ENCODE data around the gene ITIH4. TPM values are rescaled to one million over a fixed set of nuclear protein-coding genes. Genes with fewer than 3 reads are reported as not detected.
A peak's percentile ranks its signal among the peaks of the same experiment; 100 is the strongest.
"Not testable (repeated sequence)": the region's sequence is repeated elsewhere in the genome, so short reads cannot be mapped to it uniquely, and the experiment has no call there.

ITIH4 gene
- total RNA-seq, 1 experiment from 2014 or later = 2.4 TPM

DNA sequence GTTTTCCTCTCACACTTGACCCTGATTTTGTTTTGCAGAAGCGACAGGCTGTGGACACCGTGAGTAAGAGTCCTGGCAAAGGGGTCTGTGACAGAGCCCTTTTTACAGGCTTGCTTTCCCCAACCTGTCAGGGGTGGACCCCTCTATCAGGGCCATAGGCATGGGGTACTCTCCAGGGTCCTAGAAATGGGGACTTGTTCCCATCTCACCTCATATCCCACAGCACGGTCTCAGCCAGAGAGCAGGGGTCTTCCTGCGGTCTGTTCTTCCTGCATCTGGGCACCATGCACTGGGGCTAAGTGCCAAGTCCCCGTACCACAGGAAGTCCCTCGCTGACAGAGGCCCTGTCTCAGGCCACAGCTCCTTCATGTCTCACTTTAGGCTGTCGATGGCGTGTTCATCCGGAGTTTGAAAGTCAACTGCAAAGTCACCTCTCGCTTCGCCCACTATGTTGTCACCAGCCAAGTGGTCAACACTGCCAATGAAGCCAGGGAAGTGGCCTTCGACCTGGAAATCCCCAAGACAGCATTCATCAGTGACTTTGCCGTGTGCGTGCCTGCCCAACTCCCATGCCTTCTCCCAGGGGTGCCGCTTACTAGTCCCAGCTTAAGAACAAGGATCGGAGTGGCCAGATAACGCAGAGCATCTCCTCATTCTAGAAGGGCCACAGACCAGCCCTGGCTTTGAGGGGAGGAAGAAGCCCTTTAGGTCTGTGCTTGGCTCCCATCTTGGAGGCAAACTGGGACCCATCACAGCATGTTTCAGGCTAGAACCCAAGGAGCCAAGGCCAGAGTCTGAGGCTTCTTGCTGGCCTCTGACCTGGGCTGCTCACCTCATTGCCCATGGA lies 52.3 kb downstream of the ITIH4 start:
- TF ChIP-seq RELA (CRISPR knock-in tag; IDR thresholded peaks at IDR 0.05; ENCODE audit: borderline replicate concordance) = no peak
- TF ChIP-seq, protein P1, sequence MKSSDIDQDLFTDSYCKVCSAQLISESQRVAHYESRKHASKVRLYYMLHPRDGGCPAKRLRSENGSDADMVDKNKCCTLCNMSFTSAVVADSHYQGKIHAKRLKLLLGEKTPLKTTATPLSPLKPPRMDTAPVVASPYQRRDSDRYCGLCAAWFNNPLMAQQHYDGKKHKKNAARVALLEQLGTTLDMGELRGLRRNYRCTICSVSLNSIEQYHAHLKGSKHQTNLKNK (CRISPR knock-in tag; IDR thresholded peaks at IDR 0.05) = no peak
- Mint-ChIP-seq H3K27ac (no peak overlapping the region), H3K36me3 (no peaks in the 10 kb centered on the region), H3K9me3 (no peaks in the 10 kb centered on the region), H3K4me1 (peaks cover 13% of the 10 kb centered on the region), H3K27me3 (ENCODE audit: low read depth) (no peaks in the 10 kb centered on the region), H3K4me3 (no peak overlapping the region)
- ATAC-seq (no peak), DNase-seq (ENCODE audit: low spot score) (peak; percentile 8)
- CTCF ChIA-PET = interaction anchor here (3.7 kb wide), 1 partner anchor 14 kb away, joined by 23 read pairs; no protein-coding TSS in a partner anchor
- POLR2A ChIA-PET = no interaction called here

DNA sequence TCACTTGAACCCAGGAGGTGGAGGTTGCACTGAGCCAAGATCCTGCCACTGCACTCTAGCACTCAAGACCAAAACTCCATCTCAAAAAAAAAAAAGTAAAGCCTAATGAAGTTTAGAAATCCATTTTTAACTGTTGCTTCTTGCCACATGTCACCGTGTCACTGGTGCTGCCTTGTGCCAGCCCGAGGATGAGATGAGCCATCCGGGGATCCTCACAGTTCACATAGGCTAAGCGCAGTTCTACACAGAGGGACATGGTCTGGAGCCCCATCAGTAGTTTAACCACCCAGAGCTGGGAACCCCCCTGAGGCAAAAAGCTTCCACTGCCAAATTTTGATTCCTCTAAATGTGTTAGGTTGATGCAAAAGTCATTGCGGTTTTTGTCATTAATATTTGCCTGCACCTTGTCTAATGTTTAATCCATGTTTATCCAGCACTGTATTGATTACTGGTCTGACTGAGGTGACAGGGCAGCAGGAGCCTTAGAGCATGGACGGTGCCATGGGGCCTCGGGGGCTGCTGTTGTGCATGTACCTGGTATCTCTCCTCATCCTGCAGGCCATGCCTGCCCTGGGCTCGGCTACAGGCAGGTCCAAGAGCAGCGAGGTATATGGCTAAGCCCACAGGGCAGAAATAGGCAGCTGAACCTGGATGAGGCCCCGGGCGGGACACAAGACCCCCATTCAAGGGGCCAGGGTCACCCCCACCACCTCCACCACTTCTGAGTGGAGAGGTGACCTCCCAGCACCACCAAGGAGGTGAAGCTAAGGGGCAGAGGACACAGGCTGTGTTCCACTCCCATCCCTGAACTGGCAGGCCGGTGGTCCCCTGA lies 53.1 kb downstream of the ITIH4 start, which contains the start of gene ITIH1:
Gene ITIH1, plus strand, starts transcription at position 473 of the 832 bp plus-strand sequence. Its CDS starts 17 bp downstream, at position 490.
- H3K4me3 Mint-ChIP-seq = no peak within 1 kb of the TSS
- CTCF ChIA-PET = interaction anchor here (0.7 to 3.7 kb wide), 4 partner anchors 15 to 834 kb away, joined by 3 to 23 read pairs (median 6); no protein-coding TSS in a partner anchor
- TF ChIP-seq ETV6 (CRISPR knock-in tag; IDR thresholded peaks at IDR 0.05) = no peak
- TF ChIP-seq, protein P2, sequence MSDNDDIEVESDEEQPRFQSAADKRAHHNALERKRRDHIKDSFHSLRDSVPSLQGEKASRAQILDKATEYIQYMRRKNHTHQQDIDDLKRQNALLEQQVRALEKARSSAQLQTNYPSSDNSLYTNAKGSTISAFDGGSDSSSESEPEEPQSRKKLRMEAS (CRISPR knock-in tag; IDR thresholded peaks at IDR 0.05) = no peak
- no peak for TF ChIP-seq GRHL2 (CRISPR knock-in tag; IDR thresholded peaks at IDR 0.05; ENCODE audit: insufficient replicate concordance, severe bottlenecking)
- TF ChIP-seq, protein P3, sequence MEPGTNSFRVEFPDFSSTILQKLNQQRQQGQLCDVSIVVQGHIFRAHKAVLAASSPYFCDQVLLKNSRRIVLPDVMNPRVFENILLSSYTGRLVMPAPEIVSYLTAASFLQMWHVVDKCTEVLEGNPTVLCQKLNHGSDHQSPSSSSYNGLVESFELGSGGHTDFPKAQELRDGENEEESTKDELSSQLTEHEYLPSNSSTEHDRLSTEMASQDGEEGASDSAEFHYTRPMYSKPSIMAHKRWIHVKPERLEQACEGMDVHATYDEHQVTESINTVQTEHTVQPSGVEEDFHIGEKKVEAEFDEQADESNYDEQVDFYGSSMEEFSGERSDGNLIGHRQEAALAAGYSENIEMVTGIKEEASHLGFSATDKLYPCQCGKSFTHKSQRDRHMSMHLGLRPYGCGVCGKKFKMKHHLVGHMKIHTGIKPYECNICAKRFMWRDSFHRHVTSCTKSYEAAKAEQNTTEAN (CRISPR knock-in tag; IDR thresholded peaks at IDR 0.05) = no peak
- TF ChIP-seq, protein P4, sequence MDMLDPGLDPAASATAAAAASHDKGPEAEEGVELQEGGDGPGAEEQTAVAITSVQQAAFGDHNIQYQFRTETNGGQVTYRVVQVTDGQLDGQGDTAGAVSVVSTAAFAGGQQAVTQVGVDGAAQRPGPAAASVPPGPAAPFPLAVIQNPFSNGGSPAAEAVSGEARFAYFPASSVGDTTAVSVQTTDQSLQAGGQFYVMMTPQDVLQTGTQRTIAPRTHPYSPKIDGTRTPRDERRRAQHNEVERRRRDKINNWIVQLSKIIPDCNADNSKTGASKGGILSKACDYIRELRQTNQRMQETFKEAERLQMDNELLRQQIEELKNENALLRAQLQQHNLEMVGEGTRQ (CRISPR knock-in tag; IDR thresholded peaks at IDR 0.05) = no peak
- TF ChIP-seq TEAD1 (CRISPR knock-in tag; IDR thresholded peaks at IDR 0.05) = no peak
- no peak for TF ChIP-seq KAT7 (CRISPR knock-in tag; IDR thresholded peaks at IDR 0.05; ENCODE audit: borderline replicate concordance)
- no peak for TF ChIP-seq IRF2 (CRISPR knock-in tag; IDR thresholded peaks at IDR 0.05; ENCODE audit: borderline replicate concordance, low read depth)
- TF ChIP-seq, protein P5, sequence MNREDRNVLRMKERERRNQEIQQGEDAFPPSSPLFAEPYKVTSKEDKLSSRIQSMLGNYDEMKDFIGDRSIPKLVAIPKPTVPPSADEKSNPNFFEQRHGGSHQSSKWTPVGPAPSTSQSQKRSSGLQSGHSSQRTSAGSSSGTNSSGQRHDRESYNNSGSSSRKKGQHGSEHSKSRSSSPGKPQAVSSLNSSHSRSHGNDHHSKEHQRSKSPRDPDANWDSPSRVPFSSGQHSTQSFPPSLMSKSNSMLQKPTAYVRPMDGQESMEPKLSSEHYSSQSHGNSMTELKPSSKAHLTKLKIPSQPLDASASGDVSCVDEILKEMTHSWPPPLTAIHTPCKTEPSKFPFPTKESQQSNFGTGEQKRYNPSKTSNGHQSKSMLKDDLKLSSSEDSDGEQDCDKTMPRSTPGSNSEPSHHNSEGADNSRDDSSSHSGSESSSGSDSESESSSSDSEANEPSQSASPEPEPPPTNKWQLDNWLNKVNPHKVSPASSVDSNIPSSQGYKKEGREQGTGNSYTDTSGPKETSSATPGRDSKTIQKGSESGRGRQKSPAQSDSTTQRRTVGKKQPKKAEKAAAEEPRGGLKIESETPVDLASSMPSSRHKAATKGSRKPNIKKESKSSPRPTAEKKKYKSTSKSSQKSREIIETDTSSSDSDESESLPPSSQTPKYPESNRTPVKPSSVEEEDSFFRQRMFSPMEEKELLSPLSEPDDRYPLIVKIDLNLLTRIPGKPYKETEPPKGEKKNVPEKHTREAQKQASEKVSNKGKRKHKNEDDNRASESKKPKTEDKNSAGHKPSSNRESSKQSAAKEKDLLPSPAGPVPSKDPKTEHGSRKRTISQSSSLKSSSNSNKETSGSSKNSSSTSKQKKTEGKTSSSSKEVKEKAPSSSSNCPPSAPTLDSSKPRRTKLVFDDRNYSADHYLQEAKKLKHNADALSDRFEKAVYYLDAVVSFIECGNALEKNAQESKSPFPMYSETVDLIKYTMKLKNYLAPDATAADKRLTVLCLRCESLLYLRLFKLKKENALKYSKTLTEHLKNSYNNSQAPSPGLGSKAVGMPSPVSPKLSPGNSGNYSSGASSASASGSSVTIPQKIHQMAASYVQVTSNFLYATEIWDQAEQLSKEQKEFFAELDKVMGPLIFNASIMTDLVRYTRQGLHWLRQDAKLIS (CRISPR knock-in tag; IDR thresholded peaks at IDR 0.05; ENCODE audit: borderline replicate concordance) = no peak
- no peak for TF ChIP-seq ZNF423 (CRISPR knock-in tag; IDR thresholded peaks at IDR 0.05)
- TF ChIP-seq, protein P6, sequence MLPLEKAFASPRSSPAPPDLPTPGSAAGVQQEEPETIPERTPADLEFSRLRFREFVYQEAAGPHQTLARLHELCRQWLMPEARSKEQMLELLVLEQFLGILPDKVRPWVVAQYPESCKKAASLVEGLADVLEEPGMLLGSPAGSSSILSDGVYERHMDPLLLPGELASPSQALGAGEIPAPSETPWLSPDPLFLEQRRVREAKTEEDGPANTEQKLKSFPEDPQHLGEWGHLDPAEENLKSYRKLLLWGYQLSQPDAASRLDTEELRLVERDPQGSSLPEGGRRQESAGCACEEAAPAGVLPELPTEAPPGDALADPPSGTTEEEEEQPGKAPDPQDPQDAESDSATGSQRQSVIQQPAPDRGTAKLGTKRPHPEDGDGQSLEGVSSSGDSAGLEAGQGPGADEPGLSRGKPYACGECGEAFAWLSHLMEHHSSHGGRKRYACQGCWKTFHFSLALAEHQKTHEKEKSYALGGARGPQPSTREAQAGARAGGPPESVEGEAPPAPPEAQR (CRISPR knock-in tag; IDR thresholded peaks at IDR 0.05) = no peak
- TF ChIP-seq, protein P7, sequence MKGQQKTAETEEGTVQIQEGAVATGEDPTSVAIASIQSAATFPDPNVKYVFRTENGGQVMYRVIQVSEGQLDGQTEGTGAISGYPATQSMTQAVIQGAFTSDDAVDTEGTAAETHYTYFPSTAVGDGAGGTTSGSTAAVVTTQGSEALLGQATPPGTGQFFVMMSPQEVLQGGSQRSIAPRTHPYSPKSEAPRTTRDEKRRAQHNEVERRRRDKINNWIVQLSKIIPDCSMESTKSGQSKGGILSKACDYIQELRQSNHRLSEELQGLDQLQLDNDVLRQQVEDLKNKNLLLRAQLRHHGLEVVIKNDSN (CRISPR knock-in tag; IDR thresholded peaks at IDR 0.05) = no peak
- no peak for TF ChIP-seq ZNF138 (CRISPR knock-in tag; conservative IDR thresholded peaks at IDR 0.05)
- no peak for TF ChIP-seq HMGA2 (CRISPR knock-in tag; IDR thresholded peaks at IDR 0.05)
- TF ChIP-seq, protein P8, sequence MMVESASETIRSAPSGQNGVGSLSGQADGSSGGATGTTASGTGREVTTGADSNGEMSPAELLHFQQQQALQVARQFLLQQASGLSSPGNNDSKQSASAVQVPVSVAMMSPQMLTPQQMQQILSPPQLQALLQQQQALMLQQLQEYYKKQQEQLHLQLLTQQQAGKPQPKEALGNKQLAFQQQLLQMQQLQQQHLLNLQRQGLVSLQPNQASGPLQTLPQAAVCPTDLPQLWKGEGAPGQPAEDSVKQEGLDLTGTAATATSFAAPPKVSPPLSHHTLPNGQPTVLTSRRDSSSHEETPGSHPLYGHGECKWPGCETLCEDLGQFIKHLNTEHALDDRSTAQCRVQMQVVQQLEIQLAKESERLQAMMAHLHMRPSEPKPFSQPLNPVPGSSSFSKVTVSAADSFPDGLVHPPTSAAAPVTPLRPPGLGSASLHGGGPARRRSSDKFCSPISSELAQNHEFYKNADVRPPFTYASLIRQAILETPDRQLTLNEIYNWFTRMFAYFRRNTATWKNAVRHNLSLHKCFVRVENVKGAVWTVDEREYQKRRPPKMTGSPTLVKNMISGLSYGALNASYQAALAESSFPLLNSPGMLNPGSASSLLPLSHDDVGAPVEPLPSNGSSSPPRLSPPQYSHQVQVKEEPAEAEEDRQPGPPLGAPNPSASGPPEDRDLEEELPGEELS (CRISPR knock-in tag; IDR thresholded peaks at IDR 0.05) = no peak
- TF ChIP-seq NR2C2 (CRISPR knock-in tag; IDR thresholded peaks at IDR 0.05) = no peak
- peaks cover 7% of the 10 kb centered on the region for H3K4me1 Mint-ChIP-seq
- H3K36me3 Mint-ChIP-seq = no peaks in the 10 kb centered on the region
- no peak within 1 kb of the TSS for H3K27ac Mint-ChIP-seq
- no peaks in the 10 kb centered on the region for H3K9me3 Mint-ChIP-seq
- no peaks in the 10 kb centered on the region for H3K27me3 Mint-ChIP-seq (ENCODE audit: low read depth)
- POLR2A ChIA-PET = no interaction called here
- DNase-seq (ENCODE audit: low spot score) (no peak), ATAC-seq (no peak)

DNA sequence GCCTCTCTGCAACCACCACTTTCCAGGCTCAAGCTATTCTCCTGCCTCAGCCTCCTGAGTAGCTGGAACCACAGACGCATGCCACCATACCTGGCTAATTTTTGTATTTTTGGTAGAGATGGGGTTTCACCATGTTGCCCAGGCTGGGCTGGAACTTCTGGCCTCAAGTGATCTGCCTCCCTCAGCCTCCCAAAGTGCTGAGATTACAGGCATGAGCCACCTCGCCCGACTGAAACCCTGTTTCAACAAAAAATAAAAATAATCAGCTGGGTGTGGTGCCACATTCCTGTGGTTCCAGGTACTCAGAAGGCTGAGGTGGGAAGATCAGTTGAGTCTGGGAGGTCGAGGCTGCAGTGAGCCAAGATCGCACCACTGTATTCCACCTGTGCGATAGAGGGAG lies 54.0 kb downstream of the ITIH4 start:
- POLR2A ChIA-PET; H3K36me3 Mint-ChIP-seq; H3K27me3 Mint-ChIP-seq (ENCODE audit: low read depth); H3K4me3 Mint-ChIP-seq; ATAC-seq; DNase-seq (ENCODE audit: low spot score); H3K27ac Mint-ChIP-seq; H3K4me1 Mint-ChIP-seq; H3K9me3 Mint-ChIP-seq: not testable (repeated sequence)
- CTCF ChIA-PET = interaction anchor here (0.7 to 2.1 kb wide), 4 partner anchors 16 to 835 kb away, joined by 3 to 13 read pairs (median 6); no protein-coding TSS in a partner anchor
